HG03280 (cell line): Measurements from ENCODE around the gene PBX1.

ENCODE experiments used
- ATAC-seq: cut with Tn5 transposase; IDR thresholded peaks from one replicate; pipeline ENCODE4 v1.9.1; 2021; ENCODE audit warnings: mild to moderate bottlenecking, moderate library complexity; ENCODE audit not compliant: unreplicated experiment

PBX1 gene

DNA sequence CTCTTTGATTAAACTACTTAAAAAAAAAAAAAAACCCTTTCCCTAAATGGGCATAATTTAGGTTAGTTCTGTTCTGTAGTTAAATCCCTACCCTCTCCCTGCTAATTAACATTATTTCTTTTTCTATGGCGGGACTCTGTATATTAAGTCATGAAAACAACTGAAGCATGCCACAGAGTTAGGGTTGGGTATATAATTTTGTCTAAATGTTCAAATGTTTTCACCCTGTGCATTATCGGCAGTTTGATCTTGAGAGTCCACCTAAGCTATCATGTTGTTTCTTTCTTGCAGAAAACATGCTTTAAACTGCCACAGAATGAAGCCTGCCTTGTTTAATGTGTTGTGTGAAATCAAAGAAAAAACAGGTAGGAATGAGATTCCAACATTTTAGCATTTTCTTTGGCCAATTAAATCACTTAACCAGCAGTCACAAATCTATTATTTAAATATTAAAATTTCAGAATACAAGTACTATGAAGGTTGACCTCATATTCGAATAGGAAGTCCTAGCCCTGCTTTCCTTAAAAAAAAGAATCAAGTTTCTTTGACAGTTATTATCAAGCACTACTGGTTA is 4.0 kb downstream of the PBX1 start:
- ATAC-seq: no peak

DNA sequence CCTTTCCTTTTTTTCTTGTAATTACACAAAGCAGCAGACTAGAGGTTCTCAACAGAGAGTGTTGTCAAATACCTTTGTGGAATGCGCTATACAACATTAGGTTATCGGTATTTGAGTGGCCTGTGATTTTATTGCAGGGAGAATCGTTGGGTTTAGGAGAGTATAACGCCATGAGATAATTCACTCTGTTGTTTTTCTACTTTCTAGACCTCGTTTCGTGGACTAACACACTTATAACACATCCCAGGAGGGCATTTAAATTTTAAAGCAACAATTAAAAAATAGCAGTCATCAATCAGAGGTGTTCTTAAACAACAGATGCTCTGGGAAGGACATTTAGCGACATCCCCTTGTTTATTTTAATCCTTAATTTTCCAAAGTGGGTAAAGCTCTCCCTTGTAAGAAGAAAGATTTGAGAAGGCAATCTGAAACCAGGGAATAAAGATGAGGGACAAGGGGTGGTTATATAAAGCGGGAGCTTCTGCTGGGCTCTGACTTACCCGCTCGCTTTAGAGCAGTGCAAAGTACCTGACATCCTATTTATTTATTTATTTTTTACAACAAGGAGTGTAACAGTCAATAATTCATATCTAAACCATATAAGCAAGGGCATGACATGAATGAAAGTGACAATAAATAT is 4.9 kb downstream of the PBX1 start:
- ATAC-seq: no peak

DNA sequence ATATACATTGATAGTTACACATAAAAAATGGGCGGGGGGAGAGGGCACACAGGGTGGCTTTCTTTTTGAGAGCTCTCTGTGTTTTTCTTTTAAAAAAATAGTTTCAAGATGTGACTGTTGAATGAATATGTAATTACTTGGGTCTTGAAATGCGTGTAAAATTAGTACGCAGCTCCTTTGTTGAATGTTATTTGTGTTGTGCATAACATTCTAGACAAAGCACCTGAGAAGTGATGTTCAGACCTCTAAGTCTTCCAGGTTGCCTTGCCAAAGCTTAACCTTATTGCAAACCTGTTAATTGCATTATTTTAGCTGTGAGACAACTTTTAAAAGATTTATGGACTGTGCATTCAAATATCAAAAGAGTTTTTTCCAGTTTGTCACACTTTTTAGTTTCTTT is 5.4 kb downstream of the PBX1 start:
- no peak for ATAC-seq

DNA sequence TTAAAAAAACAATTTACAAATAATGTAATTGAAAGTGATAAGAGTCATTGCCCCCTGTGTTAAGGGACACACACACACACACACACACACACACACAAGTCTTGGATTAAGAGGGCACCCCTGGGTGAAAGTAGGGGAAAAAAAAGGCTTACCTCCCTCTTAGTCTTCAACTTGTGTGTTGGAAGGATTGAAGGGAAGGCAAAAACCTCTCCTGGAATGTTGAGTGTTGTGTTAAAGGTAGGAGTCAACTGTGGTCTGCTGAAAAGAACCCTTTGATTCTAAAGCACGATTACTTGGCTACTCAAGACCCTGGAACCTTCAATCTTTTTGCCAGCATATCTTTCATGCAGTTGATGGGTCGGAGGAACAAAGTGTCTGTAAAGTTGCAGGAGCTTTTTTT is 6.4 kb downstream of the PBX1 start:
- ATAC-seq: no peak

DNA sequence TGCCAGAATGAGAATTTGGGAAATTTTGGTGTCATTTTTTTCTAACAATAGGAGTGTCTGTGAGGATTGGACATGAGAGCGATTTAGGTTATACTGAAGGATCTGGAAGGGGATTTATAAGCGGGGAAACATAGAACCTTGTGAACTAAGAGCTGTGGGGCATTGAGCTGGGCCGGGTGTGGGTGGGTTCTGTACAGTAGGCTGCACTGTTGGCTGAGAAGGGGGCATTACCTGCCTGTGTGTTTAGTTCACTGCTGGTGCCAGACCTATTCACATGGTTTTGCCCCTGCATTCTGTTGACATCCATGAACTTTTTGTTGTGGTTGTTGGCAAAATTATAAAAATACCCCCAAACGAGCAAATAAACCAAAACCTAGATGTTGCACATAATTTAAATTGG is 8.8 kb downstream of the PBX1 start:
- no peak for ATAC-seq

DNA sequence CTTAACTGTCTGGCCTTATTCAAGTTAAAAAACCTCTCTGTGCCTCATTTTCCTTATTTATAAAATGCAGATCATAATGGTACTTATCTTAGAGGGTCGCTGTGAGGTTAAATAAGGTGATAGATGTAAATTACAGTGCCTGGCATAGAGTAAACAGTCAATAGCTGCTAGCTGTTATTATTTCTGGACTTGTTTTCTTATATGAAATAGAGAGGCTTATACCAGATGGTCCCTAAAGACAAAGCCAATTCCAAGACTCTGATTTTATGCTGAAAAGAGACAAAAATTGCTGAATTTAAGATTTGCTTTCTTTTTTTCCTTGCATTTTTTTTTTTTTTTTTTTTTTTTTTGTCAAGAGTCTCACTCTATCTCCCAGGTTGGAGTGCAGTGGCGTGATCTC is 10.3 kb downstream of the PBX1 start:
- no peak for ATAC-seq

DNA sequence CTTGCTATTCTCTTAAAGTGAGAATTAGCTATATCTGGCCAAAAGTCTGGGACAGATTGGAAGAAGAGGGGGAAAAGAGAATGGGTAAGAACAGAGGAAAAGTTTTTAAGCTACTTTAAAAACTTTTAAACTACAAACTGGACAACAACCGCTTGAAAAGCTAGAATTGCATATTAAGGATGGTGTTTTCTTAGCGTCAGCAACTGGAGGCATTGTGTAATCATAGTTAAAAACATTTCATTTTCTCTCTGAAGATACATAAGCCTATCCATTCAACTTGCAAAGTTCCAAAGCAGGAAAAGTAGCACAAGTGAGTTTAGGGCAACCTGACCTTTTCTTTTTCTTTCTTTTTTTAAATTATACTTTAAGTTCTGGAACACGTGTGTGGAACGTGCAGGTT is 10.9 kb downstream of the PBX1 start:
- no peak for ATAC-seq

DNA sequence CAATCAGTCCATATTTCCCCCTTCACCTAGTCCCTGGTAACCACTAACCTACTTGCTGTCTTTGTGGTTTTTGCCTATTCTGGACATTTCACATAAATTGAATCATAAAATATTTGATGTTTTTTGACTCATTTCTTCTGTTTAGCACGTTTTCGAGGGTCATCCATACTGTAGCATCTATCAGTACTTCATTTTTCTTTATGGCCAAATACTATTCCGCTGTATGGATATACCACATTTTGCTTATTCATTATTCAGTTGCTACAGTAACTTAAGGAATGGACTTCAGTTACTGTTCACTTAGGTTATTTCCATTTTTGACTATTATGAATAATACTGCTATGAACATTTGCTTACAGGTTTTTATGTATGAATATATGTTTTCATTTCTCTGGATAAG is 12.3 kb downstream of the PBX1 start:
- ATAC-seq: no peak

DNA sequence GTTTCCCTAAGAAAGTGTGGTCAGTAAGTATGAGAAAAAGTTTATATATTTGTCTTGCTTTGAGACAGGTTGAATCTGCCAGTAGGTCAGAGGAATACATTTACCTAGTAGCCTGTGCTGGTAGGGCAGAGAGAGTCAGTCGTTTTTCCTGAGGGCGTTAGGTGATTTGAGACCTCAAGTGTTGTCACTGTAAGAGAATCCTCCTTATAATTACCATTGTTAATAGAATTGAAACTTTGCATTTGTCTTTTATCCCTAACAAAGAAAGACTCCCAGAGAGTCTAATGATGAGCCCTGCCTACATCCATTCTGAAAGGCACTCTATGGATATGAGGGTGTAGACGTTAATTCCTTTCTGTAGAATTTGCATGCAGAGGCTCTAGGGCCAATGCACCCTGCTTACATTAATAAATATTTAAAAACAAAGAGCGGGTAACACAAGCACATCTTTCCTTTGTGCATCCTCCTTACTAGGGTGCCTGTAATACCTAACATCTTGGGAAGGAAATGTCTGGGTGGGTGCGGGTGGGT is 16.4 kb downstream of the PBX1 start:
- ATAC-seq: no peak

DNA sequence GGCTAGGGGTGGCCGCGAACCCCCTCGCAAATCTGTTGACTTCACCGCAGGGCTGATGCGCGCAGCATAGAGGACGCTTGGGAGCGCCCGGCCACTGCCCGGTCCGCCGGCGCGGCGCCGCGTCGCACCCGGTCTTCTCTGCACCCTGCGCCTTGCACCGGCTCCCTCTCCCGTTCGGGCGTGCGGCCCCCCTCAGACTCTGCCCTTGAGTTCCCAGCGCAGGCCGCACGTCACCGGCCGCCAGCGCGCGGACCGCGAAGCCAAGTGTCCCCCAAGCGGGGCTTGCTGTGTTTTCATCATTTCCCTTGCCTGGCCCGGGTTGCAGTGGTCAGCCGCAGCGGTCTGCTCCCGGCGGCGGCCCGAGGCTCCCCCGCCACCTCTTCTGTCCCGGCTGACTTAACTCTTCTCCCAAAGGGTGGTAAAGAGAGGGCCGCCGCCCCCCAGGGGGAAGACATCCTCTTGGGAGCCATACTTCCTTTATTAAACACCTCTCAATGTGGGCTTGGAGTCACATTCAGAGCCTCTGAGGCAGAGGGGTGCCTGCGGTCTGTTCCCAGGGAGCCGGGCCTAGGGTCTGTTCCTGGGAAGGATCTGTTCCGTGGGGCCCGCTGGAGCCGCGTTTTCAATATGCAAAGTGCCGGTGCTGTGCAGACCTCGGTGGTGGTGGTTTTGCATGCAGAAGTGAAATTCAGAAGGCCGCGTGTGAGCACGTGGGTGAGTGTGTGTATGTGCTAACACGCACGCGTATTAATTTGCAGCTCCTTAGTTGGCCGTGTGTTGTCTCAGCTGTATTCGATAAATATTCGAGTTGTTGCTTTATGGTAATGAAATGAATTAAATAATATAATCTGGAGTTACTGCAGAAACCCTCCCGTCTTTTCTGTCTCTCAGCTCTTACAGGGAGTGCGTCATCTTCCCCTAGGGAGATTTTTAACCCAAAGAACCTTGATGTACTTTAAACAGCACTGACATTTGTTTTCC is 17.6 kb downstream of the PBX1 start:
- ATAC-seq: no peak

DNA sequence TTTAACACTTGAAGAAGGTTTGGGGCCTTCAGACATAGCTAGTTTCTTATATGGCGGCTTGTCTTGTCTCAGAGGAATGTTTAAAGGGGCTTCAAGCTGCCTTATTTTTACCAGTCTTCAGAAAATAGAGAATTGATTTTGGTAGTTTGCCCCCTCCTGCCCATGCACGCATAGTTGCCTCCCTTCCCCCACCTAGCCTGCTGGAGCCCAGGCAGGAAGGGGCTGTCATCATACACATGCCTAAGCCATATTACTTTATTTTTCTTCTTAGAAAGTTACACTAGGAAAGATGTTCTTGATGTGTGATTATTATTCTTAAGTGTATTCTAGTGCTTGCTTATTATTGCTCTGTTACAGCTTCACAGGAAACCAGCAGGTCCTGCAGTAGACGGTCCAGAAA is 18.3 kb downstream of the PBX1 start:
- no peak for ATAC-seq

DNA sequence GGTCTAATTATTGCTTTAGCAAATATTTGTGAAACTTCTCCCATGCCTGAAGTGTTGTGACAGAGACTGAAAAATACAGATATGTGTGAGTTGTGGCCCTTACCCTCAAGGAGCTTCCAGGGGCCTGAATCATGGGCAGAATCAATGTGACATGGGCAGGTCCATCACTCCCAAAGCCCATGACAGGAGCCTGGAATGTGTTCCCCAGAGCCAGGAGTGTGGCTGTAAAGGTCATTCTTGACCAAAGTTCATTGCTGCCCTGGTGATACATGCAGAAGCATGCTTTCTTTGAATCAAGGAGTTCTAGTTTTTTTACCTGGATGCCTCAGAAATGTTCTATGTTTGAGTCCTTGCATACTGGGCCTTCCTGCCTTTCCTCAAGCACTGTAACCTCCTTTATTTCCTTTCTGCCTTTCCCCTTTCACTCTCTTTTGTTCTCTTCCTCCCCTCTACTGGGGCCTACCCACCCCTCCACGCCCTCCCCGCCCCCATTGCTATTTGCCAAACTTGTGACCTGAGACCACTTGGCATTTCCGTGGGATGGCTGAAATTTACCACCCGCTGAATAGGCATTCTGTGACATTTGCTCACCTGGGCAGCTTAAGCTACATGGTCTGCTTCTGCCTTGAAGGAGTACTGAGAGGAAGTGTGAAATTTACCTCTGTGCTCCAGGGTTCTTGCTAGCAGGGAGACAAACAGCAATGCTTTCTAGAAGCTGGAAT is 19.7 kb downstream of the PBX1 start:
- no peak for ATAC-seq

DNA sequence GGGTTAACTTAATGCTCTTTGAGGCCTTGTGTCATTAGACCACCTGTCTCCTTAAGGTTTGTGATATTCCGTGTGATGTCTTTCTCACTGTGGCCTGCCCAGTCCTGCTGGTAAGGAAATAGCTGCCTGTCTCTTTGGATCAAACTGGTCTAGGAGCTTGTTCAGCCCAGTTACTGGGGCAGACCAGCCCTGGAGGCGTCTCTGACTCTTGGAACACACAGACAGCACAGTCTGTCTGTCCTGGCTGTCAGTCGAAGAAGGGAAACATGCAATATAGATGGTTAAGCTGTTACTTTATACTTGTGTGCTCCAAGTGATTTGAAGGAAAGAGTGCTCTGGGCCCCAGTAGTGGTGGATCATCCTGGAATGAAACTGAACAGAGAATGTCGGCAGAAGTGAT is 20.4 kb downstream of the PBX1 start:
- ATAC-seq: no peak

DNA sequence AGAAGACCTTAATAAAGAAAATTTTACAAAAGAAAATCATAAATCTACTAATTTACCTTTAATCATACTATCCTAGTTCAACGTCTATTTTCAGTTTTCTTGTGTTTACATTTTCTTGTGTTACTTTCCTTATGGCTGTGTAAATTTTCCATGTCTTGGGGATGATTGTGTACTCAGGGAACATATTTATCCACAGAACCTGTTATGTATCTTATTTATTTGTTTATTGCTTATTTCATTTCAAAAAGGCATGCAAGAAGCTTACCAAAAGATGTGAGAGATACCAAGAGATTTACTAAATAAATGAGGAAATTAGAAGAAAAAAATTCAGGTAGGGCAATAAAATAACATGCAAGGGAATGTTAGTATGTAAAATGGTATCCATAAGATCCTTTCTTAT is 22.8 kb downstream of the PBX1 start:
- no peak for ATAC-seq

DNA sequence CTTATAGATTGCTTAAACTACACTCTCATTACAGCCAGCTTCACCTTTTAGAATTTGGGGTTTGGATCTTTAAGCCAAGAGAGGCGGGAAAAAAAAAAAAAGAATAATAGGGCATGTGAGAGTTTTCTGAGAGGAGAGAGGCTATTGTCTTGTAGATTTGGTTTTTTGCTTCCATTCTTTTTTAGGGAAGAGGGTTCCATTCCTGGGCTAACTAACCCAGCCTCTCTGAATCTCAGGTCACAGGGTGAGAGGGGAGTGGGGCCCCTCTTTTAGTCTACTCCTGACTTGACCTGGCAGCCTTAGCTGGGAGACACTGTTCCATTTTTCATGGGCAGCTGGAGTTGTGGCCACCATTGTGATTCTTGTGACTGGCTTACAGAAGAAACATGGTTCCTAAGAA is 24.2 kb downstream of the PBX1 start:
- ATAC-seq: no peak

DNA sequence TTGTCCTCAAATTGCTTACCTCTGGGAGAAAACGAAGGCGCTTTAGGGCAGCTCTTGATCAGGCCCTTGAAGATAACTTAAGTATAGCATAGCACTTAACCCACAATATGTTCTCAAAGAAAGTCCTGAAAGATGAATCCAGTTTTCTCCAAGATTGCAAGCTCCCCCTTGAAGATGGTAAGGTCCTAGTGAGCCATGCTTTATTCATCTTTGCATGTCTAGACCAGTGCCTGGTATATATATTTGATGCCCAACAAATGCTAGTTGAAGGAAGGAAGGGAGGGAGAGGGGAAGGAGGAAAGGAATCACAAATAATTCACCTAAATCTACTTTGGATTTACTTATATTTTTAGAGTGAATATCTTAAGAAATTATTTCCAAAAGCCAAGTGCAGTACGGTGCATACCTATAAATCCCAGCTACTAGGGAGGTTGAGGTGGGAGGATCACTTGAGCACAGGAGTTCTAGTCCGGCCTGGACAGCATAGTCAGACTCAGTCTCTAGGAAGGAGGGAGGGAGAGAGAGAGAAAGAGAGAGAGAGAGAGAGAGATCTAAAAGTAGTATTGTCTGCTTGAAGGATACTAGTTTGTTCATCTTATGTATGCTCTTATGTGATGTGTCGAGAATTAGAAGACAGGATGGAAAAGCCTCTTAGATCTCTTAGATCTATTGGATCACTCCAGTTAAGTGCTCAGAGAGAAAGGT is 25.0 kb downstream of the PBX1 start:
- ATAC-seq: no peak

DNA sequence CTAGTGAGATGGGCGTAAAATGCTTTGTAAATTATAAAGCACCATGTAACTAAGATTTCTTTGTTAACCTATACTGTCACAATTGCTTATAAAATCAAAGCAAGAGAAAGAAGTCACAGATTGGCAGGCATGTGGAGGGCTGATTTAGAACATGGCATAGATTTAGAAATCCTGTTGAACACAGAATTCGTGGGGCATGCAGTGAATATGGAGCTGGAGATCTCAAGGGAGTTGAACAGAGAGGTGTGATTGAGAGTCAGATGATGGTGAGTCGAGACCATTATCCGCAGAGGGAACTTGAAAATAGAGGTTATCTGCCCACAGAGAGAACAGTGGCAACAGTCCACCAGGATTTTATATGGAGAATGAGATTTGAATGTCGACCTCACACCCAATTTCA is 27.6 kb downstream of the PBX1 start:
- no peak for ATAC-seq

DNA sequence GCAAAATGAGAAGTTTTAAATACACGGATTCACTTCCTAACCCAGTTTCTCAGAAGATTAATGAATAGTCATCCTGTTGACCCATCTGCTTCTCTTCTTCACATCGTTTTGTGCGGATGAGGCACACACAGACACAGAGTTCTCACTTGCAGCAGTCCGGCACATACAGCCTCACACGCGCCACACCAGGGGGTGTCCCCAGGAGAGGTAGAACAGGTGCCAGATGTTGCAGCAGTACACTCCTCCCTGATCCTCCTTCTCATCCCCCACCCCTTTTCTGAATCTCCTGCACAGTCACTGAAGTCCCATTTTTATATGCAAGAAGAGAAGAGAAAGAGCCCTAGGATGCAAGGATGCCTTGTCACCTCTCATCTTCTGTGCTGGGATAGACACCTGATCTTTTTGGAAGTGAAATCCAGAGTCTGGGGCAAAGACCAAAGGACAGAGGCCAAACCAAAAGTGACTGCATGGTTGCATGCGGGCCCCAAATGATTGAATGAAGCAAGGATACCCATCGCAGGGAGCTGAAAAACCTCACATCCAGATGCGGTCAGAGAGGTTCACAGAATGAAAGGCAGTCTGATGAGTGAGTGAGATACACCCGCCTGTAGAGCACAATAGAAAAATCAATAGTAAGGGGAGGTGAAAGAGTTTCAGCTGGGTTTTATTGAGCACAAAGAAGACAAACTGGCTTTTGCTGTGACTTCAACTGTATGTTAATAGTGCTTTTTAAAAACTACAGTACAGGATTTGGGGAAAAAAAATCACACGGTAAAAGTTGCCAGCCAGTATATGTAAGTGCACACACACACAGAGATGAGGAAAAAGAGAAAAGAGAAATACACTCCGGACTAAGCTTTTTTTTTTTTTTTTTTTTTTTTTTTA is 28.9 kb downstream of the PBX1 start:
- no peak for ATAC-seq

DNA sequence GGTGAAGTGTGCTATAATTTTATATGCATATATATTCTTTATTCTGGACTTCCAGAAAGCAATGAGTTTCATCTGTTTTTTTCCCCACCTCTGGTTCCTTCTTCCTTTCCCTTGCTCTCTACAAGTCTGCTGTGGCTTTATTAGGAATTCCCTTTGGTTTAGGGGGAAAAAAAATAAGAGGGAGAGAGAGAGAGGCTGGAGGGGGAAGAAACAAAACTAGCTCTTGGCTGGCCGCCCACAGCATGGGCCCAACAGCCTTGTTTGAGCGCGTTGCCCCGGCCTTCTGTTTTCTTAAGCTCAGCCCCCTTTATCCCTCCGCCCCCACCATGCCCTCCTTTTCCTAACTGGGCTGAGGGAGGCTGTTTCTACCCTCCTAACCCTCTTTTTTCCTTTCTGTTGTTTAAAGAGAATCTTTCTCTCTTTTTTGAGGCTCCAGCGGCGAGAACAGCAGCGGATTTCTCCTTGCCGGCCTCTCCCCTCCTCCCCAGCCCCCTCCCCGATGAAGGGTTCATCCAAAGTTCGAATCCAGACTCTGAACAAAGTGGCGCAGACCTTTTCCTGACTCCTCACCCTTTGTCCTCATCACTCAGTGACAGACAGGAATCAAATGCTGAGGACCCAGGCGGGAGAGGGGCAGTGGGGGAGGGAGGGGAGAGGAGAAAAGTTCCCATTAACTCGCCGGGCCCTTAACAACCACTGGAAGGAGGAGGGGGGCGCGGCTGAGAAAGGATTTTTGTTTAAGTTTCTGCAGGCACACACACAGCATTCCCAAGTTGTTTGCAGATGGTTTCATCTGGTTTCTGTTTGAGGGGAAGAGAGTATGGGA is 29.7 kb downstream of the PBX1 start:
- no peak for ATAC-seq
